SK-N-SH treated with all-trans-retinoic acid at 6 μM for 48 hours (cell line): ENCODE results near the gene AOX1.
"Not testable (repeated sequence)": the region's sequence is repeated elsewhere in the genome, so short reads cannot be mapped to it uniquely, and the experiment has no call there.

Experiments used
- ATAC-seq: fragments of 200-7000 bp; cut with Tn5 transposase; 3 replicates; pipeline ENCODE4 v1.9.1; 2020; ENCODE audit warnings: mild to moderate bottlenecking, moderate library complexity
- ARNTL ChIP-seq: fragments of 450-650 bp; formaldehyde crosslinking; IDR thresholded peaks from 2 replicates; pipeline ENCODE4 v1.5.0; 2020; ENCODE audit warnings: low read depth, mild to moderate bottlenecking, moderate library complexity, borderline replicate concordance
- BACH2 ChIP-seq: fragments of 250-450 bp; sonication (Bioruptor Pico); IDR thresholded peaks from 2 replicates; pipeline ENCODE4 v1.9.0; 2021; ENCODE audit warnings: mild to moderate bottlenecking, borderline replicate concordance
- CSDC2 ChIP-seq: fragments of 250-450 bp; sonication (Bioruptor Pico); IDR thresholded peaks from 2 replicates; pipeline ENCODE4 v1.5.0; 2020; ENCODE audit warnings: mild to moderate bottlenecking, moderate library complexity
- GLIS3 ChIP-seq: fragments of 250-450 bp; sonication (Bioruptor Pico); IDR thresholded peaks from 2 replicates; pipeline ENCODE4 v1.5.0; 2020; ENCODE audit warnings: mild to moderate bottlenecking, moderate library complexity
- ISL1 ChIP-seq: fragments of 250-450 bp; sonication (Bioruptor Pico); IDR thresholded peaks from 2 replicates; pipeline ENCODE4 v2.1.2; 2022; ENCODE audit warnings: mild to moderate bottlenecking, moderate library complexity
- OSR1 ChIP-seq: fragments of 250-450 bp; sonication (Bioruptor Pico); IDR thresholded peaks from 2 replicates; pipeline ENCODE4 v1.8.0; 2022; ENCODE audit warnings: moderate library complexity, mild to moderate bottlenecking, inconsistent platforms
- PPARA ChIP-seq: fragments of 250-450 bp; sonication (Bioruptor Pico); IDR thresholded peaks from 2 replicates; pipeline ENCODE4 v1.5.0; 2020; ENCODE audit warnings: mild to moderate bottlenecking, borderline replicate concordance
- SNAI2 ChIP-seq: fragments of 250-450 bp; sonication (Bioruptor Pico); IDR thresholded peaks from 2 replicates; pipeline ENCODE4 v1.5.0; 2020; ENCODE audit warnings: mild to moderate bottlenecking, moderate library complexity
- TOX ChIP-seq: fragments of 250-450 bp; sonication (Bioruptor Pico); IDR thresholded peaks from 2 replicates; pipeline ENCODE4 v1.8.0; 2021; ENCODE audit warnings: mild to moderate bottlenecking, moderate library complexity, borderline replicate concordance
- ZC3H10 ChIP-seq: fragments of 250-450 bp; sonication (Bioruptor Pico); IDR thresholded peaks from 2 replicates; pipeline ENCODE4 v1.5.1; 2021; ENCODE audit warnings: mild to moderate bottlenecking, moderate library complexity
- ZNF565 ChIP-seq: fragments of 450-650 bp; formaldehyde crosslinking; conservative IDR thresholded peaks from 2 replicates; pipeline ENCODE4 v1.5.0; 2020; ENCODE audit warnings: low read depth, mild to moderate bottlenecking, moderate library complexity
- ZNF70 ChIP-seq: fragments of 450-650 bp; formaldehyde crosslinking; IDR thresholded peaks from 2 replicates; pipeline ENCODE4 v1.5.0; 2020; ENCODE audit warnings: mild to moderate bottlenecking, moderate library complexity
- TF ChIP-seq, protein P1 (sequence below): fragments of 250-450 bp; sonication (Bioruptor Pico); IDR thresholded peaks from 2 replicates; pipeline ENCODE4 v1.5.0; 2020; ENCODE audit warnings: mild to moderate bottlenecking, moderate library complexity
- TF ChIP-seq, protein P2 (sequence below): fragments of 250-450 bp; sonication (Bioruptor Pico); IDR thresholded peaks from 2 replicates; pipeline ENCODE4 v1.8.0; 2020; ENCODE audit warnings: mild to moderate bottlenecking, moderate library complexity, borderline replicate concordance
- TF ChIP-seq, protein P3 (sequence below): fragments of 250-450 bp; sonication (Bioruptor Pico); IDR thresholded peaks from 2 replicates; pipeline ENCODE4 v1.5.1; 2021; ENCODE audit warnings: mild to moderate bottlenecking, moderate library complexity
- TF ChIP-seq, protein P4 (sequence below): fragments of 250-450 bp; sonication (Bioruptor Pico); IDR thresholded peaks from 2 replicates; pipeline ENCODE4 v1.5.1; 2020; ENCODE audit warnings: low read depth, mild to moderate bottlenecking, moderate library complexity
- TF ChIP-seq, protein P5 (sequence below): fragments of 250-450 bp; sonication (Bioruptor Pico); IDR thresholded peaks from 2 replicates; pipeline ENCODE4 v1.8.0; 2021; ENCODE audit warnings: low read depth, mild to moderate bottlenecking, moderate library complexity, borderline replicate concordance

Gene AOX1

DNA sequence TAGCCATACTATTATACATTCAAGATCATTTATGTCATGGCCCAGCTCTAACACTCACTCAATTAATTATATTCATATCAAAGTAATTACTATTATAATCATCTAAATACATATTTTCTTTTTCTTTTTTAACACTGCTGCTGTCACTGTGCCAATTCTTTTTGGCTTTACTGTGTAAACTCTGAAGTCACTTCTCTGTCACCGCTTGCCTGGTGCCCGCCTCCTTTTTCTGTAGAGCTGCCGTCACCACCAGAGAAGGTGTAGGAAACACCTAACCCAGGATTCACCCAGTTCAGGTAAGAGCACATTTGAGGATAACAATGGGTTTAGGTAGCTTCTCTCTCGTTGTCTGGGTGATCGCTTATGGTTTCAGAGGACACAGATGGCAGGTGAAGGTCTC is 93.3 kb downstream of the AOX1 start:
- TF ChIP-seq ZNF70 (CRISPR knock-in tag) (no peak), OSR1 (CRISPR knock-in tag) (no peak), PPARA (no peak)
- TF ChIP-seq, protein P1, sequence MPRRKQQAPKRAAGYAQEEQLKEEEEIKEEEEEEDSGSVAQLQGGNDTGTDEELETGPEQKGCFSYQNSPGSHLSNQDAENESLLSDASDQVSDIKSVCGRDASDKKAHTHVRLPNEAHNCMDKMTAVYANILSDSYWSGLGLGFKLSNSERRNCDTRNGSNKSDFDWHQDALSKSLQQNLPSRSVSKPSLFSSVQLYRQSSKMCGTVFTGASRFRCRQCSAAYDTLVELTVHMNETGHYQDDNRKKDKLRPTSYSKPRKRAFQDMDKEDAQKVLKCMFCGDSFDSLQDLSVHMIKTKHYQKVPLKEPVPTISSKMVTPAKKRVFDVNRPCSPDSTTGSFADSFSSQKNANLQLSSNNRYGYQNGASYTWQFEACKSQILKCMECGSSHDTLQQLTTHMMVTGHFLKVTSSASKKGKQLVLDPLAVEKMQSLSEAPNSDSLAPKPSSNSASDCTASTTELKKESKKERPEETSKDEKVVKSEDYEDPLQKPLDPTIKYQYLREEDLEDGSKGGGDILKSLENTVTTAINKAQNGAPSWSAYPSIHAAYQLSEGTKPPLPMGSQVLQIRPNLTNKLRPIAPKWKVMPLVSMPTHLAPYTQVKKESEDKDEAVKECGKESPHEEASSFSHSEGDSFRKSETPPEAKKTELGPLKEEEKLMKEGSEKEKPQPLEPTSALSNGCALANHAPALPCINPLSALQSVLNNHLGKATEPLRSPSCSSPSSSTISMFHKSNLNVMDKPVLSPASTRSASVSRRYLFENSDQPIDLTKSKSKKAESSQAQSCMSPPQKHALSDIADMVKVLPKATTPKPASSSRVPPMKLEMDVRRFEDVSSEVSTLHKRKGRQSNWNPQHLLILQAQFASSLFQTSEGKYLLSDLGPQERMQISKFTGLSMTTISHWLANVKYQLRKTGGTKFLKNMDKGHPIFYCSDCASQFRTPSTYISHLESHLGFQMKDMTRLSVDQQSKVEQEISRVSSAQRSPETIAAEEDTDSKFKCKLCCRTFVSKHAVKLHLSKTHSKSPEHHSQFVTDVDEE, result no peak
- TF ChIP-seq, protein P2, sequence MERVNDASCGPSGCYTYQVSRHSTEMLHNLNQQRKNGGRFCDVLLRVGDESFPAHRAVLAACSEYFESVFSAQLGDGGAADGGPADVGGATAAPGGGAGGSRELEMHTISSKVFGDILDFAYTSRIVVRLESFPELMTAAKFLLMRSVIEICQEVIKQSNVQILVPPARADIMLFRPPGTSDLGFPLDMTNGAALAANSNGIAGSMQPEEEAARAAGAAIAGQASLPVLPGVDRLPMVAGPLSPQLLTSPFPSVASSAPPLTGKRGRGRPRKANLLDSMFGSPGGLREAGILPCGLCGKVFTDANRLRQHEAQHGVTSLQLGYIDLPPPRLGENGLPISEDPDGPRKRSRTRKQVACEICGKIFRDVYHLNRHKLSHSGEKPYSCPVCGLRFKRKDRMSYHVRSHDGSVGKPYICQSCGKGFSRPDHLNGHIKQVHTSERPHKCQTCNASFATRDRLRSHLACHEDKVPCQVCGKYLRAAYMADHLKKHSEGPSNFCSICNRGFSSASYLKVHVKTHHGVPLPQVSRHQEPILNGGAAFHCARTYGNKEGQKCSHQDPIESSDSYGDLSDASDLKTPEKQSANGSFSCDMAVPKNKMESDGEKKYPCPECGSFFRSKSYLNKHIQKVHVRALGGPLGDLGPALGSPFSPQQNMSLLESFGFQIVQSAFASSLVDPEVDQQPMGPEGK (CRISPR knock-in tag), result no peak
- ATAC-seq, result no peak

DNA sequence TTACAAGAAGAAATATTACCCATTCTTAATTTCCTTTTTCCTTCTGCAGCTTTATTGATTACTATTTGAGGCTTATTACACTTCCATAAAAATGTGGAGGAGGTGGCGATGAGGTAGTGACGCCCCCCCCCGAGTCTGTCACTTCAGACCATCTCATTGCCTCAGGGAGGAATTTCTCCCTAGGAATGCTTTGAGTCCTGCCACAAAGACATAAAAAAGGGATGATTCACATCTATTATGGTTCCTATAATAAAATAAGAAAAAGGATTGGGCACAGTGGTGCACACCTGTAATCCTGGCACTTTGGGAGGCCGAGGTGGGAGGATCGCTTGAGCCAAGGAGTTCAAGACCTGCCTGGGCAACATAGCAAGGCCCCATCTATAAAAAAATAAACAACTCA is 93.7 kb downstream of the AOX1 start:
- TF ChIP-seq ISL1 (CRISPR knock-in tag) (no peak), ZNF565 (no peak), ARNTL (CRISPR knock-in tag) (no peak), ZC3H10 (no peak)
- no peak for ATAC-seq

DNA sequence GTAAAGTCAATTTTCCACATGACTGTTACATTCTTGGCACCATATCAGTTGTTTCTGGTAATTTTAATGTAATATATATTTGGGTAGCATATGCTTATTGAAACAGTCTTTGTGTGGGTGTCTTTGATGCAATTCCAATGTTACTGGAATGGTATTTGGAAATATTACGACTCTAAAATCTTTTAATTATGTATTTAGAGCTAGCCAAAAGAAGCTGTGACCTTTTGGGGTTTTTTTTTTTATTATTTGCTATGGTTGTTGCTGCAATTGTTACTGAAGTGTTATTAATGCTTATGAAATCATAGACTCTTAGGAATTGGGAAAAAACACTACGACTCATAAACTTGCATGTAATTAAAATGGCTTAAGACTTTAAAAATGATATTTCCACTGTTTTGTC is 95.9 kb downstream of the AOX1 start:
- ATAC-seq, result no peak
- no peak for TF ChIP-seq GLIS3 (CRISPR knock-in tag)
- TF ChIP-seq, protein P3, sequence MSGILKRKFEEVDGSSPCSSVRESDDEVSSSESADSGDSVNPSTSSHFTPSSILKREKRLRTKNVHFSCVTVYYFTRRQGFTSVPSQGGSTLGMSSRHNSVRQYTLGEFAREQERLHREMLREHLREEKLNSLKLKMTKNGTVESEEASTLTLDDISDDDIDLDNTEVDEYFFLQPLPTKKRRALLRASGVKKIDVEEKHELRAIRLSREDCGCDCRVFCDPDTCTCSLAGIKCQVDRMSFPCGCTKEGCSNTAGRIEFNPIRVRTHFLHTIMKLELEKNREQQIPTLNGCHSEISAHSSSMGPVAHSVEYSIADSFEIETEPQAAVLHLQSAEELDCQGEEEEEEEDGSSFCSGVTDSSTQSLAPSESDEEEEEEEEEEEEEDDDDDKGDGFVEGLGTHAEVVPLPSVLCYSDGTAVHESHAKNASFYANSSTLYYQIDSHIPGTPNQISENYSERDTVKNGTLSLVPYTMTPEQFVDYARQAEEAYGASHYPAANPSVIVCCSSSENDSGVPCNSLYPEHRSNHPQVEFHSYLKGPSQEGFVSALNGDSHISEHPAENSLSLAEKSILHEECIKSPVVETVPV (CRISPR knock-in tag), result no peak
- TF ChIP-seq ARNTL (CRISPR knock-in tag), result no peak
- TF ChIP-seq, protein P4, sequence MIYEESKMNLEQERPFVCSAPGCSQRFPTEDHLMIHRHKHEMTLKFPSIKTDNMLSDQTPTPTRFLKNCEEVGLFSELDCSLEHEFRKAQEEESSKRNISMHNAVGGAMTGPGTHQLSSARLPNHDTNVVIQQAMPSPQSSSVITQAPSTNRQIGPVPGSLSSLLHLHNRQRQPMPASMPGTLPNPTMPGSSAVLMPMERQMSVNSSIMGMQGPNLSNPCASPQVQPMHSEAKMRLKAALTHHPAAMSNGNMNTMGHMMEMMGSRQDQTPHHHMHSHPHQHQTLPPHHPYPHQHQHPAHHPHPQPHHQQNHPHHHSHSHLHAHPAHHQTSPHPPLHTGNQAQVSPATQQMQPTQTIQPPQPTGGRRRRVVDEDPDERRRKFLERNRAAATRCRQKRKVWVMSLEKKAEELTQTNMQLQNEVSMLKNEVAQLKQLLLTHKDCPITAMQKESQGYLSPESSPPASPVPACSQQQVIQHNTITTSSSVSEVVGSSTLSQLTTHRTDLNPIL (CRISPR knock-in tag), result no peak
- no peak for TF ChIP-seq CSDC2 (CRISPR knock-in tag)
- no peak for TF ChIP-seq BACH2 (CRISPR knock-in tag)
- TF ChIP-seq SNAI2 (CRISPR knock-in tag), result no peak
- no peak for TF ChIP-seq ZC3H10
- no peak for TF ChIP-seq TOX (CRISPR knock-in tag)
- TF ChIP-seq, all 23 proteins: peak for 0

DNA sequence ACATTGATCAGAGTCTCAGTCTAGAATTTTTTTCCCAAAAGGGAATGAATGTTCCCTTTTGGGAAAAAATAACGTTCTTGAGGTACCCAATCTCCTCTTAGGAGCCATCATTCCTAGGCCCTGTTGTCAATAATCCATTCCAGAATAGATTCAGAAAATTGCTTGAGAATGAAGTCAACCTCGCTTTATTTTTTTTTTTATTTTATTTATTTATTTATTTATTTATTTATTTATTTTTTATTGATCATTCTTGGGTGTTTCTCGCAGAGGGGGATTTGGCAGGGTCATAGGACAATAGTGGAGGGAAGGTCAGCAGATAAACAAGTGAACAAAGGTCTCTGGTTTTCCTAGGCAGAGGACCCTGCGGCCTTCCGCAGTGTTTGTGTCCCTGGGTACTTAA is 96.6 kb downstream of the AOX1 start:
- not testable (repeated sequence) for ATAC-seq

DNA sequence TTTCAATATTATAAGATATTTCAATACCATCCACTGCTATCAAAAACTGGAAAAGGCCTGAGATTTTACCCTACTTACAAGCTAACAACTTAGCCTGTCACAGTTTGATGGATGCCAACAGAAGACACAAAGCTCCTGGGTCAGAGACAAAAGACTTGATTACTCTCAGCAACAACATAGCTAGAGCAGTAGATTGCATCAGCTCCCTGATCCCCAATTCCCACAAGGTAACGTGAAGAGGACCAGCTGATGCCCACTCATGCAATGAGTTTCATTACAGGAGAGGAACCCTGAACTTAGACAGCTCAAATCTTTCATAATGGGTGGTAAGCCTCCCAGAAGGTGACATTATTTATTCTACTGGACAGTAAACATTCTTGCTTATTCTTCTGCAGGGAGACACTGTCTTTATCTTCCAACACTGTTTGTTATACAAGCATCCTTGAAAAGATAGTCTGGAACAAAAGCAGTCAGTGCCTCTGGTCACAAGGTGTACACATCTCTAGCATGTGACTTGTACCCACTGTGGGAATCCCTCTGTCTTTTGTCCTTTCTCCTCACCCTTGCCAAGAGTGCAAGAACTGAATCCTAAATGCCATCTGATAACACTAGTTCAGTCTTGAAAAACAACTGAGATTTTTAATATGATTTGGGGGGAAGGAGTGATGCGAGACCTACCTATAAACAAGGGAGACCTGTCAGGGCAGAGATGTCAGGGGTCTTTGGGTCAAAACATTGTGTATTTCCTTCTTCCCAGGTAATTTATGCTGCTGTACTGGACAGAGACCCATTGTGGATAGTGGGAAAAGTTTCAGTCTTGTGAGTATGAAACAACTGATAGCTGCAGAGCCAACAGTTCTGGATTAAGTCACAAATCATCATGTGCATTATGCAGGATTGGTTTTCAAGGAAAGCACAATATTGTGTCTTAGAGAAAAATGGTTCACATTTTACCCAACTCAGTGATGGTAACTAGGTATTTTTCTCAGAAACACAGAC is 102.4 kb downstream of the AOX1 start:
- TF ChIP-seq, protein P5, sequence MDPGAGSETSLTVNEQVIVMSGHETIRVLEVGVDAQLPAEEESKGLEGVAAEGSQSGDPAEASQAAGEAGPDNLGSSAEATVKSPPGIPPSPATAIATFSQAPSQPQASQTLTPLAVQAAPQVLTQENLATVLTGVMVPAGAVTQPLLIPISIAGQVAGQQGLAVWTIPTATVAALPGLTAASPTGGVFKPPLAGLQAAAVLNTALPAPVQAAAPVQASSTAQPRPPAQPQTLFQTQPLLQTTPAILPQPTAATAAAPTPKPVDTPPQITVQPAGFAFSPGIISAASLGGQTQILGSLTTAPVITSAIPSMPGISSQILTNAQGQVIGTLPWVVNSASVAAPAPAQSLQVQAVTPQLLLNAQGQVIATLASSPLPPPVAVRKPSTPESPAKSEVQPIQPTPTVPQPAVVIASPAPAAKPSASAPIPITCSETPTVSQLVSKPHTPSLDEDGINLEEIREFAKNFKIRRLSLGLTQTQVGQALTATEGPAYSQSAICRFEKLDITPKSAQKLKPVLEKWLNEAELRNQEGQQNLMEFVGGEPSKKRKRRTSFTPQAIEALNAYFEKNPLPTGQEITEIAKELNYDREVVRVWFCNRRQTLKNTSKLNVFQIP (CRISPR knock-in tag), result no peak
- no peak for TF ChIP-seq ISL1 (CRISPR knock-in tag)
- TF ChIP-seq, protein P3 (CRISPR knock-in tag), result no peak
- TF ChIP-seq, protein P4 (CRISPR knock-in tag), result no peak
- no peak for TF ChIP-seq CSDC2 (CRISPR knock-in tag)
- TF ChIP-seq SNAI2 (CRISPR knock-in tag), result no peak
- TF ChIP-seq, all 23 proteins: peak for 0
- no peak for ATAC-seq
